DMS79 (cell line): ENCODE measurements around the gene IQSEC3.
"Not testable (repeated sequence)": the region's sequence is repeated elsewhere in the genome, so short reads cannot be mapped to it uniquely, and the experiment has no call there.

ENCODE experiments used
- DNase-seq: peaks from one replicate; lab custom pipeline; 2025; lab: John Stamatoyannopoulos, UW

IQSEC3 gene

DNA sequence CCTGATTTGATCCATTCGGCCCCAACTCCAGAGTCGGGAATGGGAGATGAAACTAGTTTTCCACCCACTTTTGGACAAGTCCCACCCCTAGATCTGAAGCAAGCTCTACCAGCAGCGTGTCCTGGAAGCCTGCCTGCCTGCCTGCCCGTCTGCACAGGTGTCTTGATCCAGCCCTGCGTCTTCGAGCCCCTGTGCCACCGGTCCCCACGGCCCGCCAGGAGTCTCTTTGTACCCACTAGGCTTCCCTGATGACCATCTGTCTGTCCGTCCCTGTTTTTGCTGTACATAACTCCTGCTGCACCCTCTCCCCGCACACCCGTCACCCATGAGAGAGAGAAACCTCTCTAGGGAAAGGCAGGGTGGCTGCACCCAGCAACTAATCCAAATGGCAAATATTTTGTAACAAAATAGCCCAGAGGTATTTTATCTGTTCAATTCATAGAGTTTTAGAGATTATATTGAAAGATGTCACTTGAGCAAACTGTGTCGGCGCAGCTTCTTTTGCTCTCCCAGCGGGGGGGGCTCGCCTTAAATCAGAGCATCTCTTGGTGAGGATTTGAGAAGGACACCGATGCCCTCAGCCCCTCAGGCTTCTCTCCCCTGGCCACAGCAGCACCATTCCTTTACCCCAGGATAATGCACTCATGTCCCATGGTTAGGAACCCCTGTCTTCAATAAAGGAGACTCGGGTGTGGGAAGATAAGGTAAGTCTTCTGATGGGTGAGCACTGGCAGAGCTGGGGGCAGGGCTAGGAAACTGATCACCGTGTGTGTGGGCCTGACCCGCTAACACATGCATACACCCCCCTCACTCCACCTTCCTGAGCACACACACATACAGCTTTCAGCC, 111.6 kb downstream of the IQSEC3 start:
- no peak for DNase-seq

DNA sequence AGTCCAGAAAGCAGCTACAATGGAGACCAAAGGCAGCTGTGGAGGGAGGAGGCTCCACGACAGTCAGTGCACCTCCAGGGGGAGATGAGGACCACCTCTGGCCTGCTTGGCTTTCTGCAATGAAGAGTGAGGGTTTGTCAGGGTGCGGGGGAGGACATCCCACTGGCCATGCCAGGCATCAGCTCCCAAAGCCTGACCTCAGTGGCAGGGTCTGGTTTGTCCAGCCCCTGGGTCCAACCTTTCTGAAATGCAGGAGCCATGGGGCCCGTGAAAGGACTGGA, 112.2 kb downstream of the IQSEC3 start:
- DNase-seq = no peak

DNA sequence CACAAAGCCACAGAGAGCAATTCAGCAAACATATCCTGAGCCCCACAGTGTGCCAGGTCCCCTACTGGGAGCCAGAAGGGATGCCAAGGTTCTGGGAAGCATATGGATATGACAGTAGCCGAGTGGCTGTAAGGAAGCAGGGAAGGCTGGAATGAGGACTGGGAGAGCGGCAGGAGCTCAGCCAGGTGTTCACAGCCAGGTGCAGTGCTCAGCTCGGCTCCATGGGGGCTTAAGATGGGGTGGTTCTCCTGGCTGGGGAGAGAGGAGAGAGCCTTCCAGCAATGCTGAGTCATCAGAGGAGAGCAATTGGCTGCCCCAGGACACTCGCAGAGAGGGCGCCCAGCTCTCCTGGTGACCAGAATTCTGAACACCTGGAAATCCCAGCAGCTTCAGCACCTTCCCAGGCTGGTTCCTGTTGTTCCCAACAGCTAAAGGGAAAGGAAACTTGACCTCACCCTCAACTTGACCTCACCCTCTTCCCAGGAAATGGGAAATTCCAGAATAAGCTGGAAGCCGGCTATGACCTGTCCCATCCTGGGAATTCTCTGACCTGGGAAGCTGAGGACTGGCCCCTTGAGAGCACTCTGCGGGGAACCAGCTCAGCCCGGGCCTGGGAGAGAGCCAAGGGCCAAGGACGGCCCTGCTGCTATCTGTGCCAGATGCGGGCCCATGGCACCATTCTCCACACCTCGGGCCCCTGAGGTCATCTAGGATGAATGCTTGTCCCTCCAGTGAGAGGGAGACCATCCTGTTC, 112.7 kb downstream of the IQSEC3 start:
- DNase-seq = peak; percentile 54

DNA sequence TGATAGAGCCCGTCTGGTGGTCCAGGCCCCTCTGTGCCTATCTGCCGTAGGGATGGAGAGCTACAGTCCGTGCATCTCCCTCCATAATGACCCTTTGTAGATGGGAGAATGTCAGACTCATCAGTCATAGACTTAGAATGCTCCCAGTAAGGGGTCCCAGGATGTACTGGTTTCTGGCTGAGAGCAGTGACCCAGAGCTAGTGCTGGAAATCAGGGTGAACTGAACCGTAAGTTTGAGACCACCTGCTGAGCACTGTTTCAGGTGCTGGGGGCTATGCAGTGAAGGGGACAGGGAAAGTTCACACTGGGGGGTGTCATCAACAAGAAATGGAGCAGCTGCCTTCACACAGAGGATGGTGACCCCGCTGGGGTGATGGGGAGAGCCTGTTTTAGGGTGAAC, 113.3 kb downstream of the IQSEC3 start:
- no peak for DNase-seq

DNA sequence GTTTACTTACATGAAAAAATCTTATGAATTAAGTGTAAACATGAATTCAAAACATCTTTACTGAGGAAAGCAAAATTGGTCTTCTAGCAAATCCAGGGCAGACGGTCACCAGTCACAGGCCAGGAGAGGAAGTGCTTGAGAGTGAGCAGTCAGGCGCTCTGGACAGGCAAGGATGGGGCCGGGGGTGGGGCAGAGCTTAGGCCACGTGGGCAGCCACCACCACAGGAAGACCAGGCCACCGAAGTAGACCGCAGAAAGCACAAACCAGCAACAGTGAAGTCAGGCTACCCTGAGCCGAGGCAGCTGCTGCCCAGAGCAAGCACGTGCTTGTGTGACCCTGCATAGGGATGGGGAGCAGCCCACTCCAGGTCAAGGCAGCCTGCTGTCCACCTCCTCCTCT, 113.9 kb downstream of the IQSEC3 start:
- no peak for DNase-seq

DNA sequence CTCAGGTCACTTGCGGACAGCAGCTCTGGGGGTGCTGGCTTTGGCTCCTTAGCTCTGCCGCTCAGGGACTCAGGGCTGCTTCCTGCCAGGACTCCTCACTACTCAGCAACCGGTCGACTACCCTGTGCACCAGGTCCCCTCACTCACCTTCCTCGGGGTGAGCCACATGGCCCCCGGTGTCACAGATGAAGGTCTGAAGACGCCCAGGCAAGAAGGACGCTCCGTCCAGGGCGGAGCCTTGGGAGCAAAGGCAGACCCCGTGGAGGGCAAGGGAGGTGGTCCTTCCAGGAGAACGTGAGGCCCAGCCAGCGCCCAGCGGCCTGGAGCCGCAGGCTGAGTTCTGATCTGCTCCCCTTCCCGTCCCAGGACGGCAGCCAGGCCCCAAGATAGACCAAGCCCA, 115.4 kb downstream of the IQSEC3 start:
- no peak for DNase-seq

DNA sequence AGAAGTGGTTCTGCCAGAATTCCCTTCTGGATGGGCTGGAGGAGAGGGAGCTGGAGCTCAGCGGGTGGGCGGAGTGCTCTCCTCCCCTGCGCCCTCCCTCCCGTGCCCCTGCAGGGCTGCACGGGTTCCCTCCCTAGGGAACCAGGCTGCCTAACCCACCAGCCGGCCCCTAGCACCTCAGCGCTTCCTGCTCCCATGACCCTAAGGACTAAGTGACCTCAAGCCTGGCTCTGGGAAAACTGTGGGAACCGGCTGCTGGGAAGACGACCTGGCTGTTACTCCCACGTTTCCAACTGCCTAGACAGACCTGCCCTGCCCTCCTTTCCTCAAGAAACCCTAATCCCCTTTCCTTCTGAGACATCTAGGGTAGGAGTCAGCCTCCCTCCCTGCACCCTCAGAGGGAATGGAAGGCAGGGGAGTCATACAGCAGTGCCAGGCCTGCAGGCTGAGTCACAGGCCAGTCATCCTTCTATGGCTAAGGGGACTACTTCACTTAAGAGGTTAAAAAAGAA, 115.9 kb downstream of the IQSEC3 start:
- DNase-seq = no peak

DNA sequence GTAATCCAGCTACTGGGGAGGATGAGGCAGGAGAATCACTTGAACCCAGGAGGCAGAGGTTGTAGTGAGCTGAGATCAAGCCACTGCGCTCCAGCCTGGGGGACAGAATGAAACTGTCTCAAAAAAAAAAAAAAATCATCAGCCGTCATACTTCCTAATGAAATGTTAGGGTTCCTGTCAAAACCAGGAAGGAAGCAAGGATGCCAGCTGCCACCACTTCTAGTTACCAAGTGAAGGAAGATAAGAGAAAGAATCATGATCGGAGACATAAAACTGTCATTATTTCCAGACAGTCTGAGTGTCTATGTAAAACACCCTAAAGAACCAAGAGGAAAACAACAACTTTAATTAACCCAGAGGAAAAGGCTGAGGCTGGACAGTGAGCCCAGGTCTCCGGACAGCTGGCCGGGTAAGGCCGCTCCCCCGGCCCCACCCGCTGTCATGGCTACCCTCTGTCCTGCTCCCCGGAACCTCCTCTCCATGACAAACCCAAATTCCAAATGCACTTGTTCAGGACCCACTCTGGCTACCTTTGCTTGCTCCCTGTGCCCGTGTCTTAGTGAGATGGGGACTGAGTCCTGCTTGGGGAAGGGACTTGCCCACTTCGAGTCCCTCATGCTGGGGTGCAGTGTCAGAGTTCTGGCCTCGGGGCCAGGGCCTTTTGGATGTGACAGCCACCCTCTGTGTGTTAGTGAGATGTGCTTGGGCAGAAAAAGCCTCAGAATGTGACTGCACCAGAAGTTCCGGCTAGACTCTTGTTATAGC, 118.4 kb downstream of the IQSEC3 start:
- no peak for DNase-seq

DNA sequence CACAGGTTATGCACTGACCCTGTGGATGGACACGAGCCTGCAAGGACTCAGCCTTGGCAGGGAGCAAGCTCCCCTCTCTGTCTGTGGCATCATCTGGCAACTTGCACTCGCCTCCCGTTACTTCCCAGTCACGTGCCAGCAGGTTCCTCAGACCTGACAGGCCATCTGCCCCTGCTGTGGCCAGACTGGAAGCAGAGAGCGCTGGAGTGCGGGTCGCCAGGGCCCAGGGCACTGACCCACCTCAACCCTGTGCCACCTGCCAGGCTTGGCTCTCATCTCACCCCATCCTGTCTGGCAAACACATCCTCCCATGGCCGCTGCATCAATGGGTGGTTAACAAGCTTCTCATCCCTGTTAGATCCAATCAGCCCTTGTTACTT, 119.0 kb downstream of the IQSEC3 start:
- no peak for DNase-seq

DNA sequence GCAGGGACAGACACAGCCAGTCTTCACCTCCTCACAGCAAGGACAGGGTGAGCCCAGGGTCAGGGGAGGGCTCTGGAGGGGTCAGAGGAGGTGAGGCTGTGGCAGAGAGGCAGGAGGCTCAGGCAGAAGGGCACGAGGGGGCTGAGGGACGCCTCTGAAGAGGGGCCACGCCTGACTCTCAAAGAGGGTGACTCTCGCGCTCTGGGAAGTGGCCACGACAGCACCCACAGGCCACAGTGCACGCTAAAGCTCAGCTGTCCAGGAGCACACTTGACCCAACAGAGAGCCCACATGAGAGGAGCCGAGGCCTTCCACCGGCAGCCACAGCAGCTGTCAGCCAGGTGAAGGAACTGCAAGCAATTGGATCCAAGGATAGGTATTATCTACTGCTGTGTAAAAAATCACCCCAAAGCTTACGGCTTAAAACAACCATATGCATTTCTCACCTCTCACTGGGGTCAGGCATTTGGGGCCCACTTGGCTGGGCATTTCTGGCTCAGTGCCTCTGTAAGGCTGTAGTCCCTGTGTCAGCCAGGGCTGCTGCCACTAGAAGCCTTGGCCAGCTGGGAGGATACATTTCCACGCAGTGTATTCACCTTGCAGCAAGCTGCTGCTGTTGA, 119.5 kb downstream of the IQSEC3 start:
- DNase-seq = no peak

DNA sequence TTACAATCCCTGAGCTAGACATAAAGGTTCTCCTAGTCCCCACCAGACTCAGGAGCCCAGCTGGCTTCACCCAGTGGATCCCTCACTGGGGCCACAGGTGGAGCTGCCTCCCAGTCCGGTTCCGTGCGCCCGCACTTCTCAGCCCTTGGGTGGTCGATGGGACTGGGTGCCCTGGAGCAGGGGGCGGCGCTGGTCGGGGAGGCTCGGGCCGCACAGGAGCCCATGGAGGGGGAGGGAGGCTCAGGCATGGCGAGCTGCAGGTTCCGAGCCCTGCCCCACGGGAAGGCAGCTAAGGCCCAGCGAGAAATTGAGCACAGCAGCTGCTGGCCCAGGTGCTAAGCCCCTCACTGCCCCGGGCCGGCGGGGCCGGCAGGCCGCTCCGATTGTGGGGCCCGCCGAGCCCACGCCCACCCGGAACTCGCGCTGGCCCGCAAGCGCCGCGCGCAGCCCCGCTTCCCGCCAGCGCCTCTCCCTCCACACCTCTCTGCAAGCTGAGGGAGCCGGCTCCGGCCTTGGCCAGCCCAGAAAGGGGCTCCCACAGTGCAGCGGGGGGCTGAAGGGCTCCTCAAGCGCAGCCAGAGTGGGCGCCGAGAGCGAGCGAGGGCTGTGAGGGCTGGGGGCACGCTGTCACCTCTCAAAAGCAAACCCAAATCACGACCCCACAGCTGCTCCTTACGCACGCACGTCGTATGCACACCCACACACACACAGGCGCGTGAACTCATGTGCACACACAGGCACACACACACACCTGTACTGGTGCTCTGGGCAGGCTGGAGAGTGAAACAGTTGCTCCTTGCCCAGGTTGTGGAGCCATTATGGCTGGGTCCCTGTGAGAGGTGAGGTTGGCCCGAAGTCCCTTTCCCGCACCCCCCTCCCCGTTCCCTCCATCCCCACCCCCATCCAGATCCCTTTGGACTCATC, 121.7 kb downstream of the IQSEC3 start:
- DNase-seq = not testable (repeated sequence)

DNA sequence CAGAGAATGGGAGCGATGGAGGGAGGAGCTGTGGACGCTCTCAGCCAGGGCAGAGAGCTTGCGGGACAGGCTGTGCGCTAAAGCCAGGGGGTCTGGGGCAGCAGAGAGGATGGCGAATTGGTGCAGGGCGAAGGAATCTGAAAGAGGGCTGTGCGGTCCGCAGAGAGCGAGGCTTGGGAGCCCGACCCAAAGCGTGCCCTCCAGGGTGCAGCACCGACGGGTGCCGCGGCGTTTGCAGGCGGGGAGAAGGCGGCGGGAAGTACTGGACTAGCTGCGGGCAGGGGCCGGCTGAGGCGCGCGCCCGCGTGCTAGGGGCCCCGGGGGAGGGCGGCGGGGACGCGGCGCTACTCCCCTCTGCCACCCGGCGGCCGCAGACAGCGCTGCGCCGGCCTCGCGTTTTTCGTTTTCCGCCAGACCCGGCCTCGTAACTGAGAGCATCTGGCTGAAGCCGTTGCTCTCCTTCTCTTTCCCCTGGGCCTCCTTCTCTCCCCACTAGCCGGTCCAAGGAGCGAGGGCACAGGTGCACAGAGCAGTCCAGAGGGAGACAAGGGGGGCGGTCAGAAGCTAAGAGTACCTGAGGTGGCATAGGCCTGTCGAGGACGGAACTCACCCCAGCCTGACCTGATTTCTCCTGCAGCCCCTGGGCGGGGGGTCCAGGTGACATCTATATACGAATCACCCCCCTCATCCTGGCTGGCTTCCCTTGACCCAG, 122.5 kb downstream of the IQSEC3 start:
- DNase-seq = no peak

DNA sequence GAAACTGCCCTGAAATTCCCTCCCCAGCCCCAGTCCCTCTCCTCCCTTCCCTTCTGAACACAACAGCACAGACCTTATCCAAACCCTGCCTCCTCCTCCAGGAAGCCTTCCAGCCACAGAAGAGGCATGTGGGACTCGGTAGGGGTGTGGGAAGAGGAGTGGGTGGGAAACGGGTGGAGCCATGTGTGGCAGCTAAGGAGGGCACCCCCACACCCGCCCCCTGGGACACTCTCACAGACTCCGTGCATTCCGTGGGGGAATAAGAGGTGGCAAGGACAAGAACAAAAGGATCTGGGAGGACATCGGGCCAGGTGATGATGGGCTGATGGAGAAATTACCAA, 123.0 kb downstream of the IQSEC3 start:
- no peak for DNase-seq

DNA sequence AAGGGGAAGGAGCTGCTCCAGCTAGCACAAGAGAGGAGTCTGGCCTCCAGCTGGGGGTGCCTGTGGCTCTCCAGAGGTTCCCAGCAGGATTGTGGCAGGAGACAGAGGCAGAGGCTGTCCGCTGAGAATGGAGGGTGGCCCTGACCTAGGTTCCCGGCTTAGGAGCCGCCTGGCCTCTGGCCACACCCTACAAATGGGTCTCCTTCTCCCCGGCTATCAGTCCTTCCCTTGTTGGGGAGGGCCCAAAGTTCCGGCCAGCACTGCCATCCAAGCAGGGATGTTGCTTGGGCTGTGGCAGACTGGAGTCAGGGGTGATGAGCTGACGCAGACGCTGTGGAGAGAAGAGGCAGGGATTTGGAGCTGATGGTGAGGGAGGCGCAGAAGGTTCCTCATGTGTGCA, 124.3 kb downstream of the IQSEC3 start:
- DNase-seq = no peak

DNA sequence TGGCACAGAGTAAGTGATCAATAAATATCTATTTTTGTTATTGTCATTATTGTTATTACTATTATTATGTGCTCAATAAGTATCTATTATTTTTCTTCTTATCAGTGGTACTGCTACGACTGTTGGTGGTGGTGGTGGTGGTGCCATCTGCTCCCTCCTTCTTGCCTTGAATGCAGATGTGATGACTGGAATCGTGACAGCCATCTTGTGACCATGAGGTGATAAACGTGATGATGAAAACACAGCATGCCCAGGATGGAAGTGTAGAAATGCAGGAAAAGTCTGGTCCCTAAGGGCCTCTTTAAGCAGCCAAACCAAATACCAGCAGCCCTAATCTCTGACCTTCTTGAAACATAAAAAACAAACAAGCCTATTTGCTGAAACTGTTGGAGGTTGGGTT, 125.0 kb downstream of the IQSEC3 start:
- DNase-seq = no peak

DNA sequence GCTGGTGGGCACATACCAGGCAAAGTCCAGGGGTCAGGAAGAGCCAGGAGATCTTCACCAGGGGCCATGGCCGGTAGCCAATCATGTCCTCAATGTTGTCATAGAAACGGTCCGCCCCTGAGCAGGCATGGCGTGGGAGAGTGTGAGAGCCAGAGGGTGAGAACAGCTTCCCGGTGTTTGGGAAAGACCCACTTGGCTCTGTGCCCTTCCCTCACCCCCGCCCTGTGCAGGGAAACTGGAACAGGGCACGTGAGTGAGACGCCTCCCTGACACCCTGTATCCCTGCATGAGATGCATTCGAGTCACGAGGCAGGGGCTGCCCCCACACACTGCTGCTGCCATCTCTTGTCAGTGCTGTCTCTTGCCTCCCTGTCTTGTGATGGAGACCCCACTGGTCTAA, 126.7 kb downstream of the IQSEC3 start:
- peak; percentile 12 for DNase-seq

DNA sequence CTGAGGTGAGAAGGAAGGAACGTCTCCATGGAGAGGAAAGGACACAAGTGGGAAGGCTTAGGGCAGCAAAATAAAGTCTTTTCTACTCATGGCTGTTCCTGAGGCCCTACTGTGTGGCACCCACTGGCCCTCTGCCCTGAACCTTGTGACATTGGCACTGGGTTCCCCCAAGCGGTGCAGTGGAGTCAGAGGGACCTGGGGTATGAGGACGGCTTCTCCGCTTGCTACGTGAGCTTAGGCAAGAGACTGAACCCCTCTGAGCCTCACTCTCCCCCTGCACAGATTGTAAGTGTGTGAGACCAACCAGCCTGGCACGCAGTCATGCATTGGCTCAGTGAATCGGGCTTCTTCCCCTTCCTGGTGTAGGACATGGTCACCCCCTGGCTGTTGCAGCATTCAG, 127.7 kb downstream of the IQSEC3 start:
- DNase-seq = no peak

DNA sequence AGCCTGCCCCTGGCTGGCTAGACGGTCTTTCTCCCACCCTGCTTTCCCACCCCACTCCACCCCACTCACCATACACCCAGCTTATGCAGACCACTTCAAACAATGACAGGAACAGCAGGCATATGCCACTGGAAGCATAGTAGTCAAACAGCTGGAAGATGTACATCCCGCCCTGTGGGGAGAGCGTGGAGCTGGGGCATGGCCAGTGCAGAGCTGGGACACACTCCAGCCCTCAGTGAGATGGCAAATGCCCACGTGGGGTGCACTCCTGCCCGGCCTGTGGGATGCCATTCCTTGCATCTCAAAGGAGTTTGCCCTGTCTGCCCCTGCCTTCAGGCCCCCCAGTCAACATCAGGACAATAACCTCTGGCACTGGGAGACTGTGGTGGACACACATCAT, 128.6 kb downstream of the IQSEC3 start:
- no peak for DNase-seq

DNA sequence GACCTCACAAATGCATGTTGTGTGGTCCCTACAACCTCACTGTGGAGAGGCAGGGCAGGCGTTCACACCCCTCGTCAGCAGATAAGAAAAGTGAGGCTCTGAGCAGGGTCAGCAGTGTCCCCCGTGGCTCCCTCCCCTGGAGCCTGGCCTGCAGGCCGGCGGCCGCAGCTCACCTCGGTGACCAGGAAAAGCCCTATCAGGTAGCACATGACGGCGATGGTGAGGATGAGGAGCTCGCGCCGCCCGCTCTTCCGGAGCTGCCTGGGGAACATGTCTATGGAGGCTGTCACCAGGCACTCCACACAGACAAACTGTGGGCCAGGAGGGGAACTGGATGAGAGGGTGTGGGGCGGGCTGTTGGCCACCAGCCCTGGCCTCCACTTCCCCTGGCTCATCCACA, 129.4 kb downstream of the IQSEC3 start:
- DNase-seq = no peak

DNA sequence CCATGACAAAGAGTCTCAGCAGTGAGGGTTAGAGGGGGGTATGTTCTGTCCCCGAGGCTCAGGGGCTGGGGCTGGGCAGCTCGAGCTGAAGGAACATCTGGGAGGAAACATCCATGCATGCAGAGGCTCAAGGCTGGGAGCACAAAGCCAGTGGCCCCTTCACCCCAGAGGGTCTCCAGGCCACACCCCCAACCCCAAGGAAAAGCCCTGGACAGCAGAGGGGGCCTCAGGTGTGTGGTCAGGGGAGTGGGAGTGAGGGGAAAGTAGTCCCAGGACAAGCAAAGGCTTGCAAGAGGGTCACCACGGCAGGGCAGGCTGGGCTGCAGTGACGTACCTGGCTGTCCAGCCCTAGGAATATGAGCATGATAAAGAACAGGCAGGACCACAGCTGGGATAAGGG, 129.9 kb downstream of the IQSEC3 start:
- DNase-seq = no peak

DNA sequence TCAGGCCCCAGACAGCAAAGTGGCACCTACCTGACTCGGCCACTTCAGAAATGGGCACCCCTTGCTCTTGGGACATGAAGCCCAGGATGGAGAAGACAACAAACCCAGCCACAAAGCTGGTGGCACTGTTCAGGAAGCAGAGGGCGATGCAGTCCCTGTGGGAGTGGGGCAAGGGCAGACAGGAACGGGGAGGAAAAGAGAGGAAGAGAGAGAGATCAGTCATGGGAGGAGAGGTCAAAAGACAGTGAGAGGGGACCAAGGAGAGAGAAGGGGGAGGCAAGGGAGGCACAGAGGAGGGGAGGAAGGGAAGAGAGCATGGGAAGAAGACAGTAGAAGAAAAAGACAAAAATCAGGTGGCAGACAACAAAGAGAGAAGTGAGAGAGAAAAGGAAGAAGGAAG, 130.8 kb downstream of the IQSEC3 start:
- DNase-seq = no peak
